ENCODE data around the gene KRTAP10-6.

KRTAP10-6 gene

DNA sequence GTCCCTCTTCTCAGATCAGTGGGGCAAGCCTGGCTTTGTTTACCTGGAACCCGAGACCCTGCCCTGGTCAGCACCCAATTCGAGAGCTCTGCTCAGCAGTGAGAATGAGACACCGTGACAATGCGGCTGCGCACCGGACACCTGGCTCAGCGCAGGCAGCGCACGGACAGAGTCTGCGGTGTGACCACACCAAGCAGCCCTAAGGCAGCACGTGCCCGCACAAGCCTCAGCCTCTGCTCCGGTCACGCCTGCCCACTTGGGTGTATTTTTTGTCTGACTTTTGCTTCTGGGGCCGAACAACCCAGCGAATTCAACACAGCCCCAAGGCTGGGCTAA is 24.3 kb upstream of the KRTAP10-6 start:
- TF ChIP-seq, protein P1, sequence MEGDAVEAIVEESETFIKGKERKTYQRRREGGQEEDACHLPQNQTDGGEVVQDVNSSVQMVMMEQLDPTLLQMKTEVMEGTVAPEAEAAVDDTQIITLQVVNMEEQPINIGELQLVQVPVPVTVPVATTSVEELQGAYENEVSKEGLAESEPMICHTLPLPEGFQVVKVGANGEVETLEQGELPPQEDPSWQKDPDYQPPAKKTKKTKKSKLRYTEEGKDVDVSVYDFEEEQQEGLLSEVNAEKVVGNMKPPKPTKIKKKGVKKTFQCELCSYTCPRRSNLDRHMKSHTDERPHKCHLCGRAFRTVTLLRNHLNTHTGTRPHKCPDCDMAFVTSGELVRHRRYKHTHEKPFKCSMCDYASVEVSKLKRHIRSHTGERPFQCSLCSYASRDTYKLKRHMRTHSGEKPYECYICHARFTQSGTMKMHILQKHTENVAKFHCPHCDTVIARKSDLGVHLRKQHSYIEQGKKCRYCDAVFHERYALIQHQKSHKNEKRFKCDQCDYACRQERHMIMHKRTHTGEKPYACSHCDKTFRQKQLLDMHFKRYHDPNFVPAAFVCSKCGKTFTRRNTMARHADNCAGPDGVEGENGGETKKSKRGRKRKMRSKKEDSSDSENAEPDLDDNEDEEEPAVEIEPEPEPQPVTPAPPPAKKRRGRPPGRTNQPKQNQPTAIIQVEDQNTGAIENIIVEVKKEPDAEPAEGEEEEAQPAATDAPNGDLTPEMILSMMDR (IDR thresholded peaks at IDR 0.05; ENCODE audit: low read depth, low read length), result no peak
- DNase-seq (ENCODE audit: low read depth, low spot score), result no peak
- in situ Hi-C loops (cut with HindIII; ENCODE audit: low sequenced_read_pairs), result no loop called here
- no peak overlapping the region for H3K4me3 ChIP-seq (ENCODE audit: low read depth, low read length)

DNA sequence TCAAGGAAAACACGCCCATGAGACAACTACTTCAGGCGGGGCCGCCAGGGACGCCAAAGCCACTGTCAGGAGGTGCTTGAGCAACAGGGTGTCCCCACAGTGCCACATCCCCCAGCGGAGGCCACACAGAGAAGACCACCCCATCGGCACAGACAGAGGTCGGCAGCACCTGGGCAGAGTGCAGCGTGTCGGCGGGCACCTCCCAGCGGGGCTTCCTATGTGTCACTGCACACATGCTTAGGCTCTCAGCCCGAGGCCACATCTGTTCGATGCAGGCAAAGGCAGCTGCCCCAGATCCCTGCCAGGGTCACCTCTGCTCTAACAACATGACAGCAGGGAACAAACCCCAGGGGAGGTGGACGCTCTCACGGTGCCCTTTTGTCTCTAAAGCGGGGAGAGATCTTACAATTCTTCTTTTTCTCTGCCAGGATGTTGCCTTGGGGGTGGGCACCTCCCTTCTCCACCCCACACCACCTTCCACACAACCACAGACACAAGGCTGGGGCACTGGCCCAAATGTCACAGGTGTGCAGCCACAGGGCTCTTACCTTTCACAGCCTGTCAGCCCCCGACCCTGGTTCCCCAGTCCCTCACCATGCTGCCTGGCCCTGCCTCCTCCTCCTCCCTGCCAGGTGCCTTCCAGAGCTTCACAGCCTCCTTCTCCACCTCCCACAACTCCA is 23.7 kb upstream of the KRTAP10-6 start:
- H3K4me3 ChIP-seq (ENCODE audit: low read depth, low read length), result no peak overlapping the region
- in situ Hi-C loops (cut with HindIII; ENCODE audit: low sequenced_read_pairs), result no loop called here
- no peak for DNase-seq (ENCODE audit: low read depth, low spot score)
- TF ChIP-seq, protein P1 (IDR thresholded peaks at IDR 0.05; ENCODE audit: low read depth, low read length), result no peak

DNA sequence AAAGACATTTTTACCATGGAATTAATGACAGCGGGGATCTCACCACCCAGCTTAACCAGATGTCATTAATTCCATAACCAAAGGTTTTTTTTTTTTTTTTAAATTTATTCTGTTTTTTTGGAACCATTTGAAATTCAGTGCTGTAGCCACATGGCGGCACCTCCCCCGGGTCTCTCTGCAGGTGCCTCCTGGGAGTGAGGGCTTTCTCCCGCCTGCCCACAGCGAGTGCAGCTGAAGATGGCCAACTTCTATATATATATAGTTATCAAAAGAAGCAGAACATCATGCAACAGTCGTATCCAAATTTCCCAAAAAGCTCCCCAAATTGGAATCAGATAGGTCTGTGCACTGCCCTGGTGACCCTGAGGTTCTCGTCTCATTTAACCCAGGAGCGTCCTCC is 23.2 kb upstream of the KRTAP10-6 start:
- DNase-seq (ENCODE audit: low read depth, low spot score), result no peak
- in situ Hi-C loops (cut with HindIII; ENCODE audit: low sequenced_read_pairs), result no loop called here
- no peak overlapping the region for H3K4me3 ChIP-seq (ENCODE audit: low read depth, low read length)
- TF ChIP-seq, protein P1 (IDR thresholded peaks at IDR 0.05; ENCODE audit: low read depth, low read length), result no peak

DNA sequence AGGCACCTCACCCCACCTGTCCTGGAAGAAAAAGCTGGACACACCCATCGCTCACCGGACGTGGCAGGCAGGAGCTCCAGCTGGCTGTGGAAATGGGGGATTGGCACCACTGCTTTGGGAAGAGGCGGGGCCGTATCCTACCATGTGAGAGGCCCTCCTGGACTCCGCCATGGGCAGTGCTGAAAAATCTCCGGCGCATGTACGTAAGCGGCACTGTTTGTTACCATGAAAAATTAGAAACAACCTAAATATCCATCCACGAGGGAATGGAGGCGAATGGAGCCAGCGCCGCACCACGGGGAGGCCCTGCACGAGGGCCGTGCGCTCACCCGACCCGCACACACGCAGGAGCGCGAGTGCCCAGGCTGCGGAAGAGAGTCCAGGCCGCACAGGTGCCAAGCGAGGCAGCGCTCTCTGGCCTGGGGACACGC is 22.7 kb upstream of the KRTAP10-6 start:
- TF ChIP-seq, protein P1 (IDR thresholded peaks at IDR 0.05; ENCODE audit: low read depth, low read length), result no peak
- DNase-seq (ENCODE audit: low read depth, low spot score), result no peak
- in situ Hi-C loops (cut with HindIII; ENCODE audit: low sequenced_read_pairs), result no loop called here

DNA sequence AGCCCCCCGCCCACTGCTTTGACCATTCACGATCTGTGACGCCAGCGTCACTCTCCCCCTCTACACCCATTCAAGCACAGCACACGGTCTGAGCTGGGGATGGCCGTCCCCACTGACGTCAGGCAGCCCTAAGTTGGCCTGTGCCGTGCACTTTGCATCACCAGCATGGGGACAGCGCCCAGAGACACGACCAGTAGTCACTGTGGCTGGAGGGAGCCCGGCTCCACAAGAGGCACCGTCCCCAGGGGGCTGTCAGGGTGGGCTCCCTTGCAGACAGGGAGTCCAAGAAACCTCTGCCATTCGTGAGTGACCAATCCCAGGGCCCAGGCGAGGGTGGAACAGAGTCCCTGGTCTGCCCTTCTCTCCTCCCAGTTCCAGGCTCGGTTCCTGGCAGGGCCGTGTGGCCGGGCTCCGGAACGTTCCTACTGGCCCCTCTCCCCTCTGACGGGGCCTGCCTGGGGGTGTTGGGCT is 21.9 kb upstream of the KRTAP10-6 start:
- H3K4me3 ChIP-seq (ENCODE audit: low read depth, low read length), result no peak overlapping the region
- in situ Hi-C loops (cut with HindIII; ENCODE audit: low sequenced_read_pairs), result no loop called here
- TF ChIP-seq, protein P1 (IDR thresholded peaks at IDR 0.05; ENCODE audit: low read depth, low read length), result no peak
- no peak for DNase-seq (ENCODE audit: low read depth, low spot score)

More for the DNA sequence above, 22.7 kb upstream of the KRTAP10-6 start:
- no peak overlapping the region for H3K4me3 ChIP-seq (ENCODE audit: low read depth, low read length)

DNA sequence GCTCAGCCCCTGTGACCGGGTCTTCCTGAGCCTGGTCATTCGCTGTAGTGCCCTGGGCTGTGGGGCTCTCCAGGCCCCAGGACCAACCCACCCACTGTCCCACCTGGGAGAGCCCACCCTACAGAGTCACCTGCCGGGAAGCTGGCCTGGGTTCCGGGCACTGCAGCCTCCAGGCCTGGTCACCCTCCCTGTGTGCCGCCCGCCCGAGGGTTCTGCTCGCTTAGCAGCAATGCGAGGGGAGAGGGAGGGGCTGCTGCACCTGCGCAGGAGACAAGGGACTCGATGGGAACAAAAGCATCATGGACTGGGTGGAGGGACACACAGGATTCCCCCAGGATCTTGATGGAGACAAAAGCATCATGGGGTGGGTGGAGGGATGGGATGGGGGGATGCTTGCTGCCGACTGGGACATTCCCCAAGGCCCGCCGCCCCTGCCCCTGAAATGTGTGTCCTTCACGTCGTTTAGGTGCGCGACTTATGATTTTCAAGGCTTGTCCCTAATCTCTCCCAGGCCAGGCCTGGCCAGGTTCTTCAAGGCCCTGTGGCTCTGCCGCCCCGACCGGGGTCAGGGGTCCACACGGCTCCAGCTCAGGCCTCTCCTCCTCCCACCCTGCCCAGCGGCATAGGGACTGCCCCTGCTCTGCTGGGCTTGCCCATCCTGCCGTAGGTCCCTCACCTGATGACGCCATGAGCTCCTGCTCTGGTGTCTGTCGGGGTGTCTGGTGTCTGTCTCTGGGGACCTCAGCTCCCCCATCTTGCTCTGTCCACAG is 21.3 kb upstream of the KRTAP10-6 start:
- TF ChIP-seq, protein P1 (IDR thresholded peaks at IDR 0.05; ENCODE audit: low read depth, low read length), result no peak
- H3K4me3 ChIP-seq (ENCODE audit: low read depth, low read length), result no peak overlapping the region
- in situ Hi-C loops (cut with HindIII; ENCODE audit: low sequenced_read_pairs), result no loop called here
- DNase-seq (ENCODE audit: low read depth, low spot score), result no peak

All from astrocyte of the spinal cord (primary cell).